IgD-negative memory B cell (primary cell): ENCODE results near the gene CAPZA2. TPM values are rescaled to one million over a fixed set of nuclear protein-coding genes. Genes with fewer than 3 reads are reported as not detected.
"Not testable (repeated sequence)": the region's sequence is repeated elsewhere in the genome, so short reads cannot be mapped to it uniquely, and the experiment has no call there.

Source experiments
- H3K27ac Mint-ChIP-seq, 3 donors: one replicate each; pipeline ENCODE4 v1.8.0; 2020 to 2022; ENCODE audit warnings: mild to moderate bottlenecking in 3 of 3, mixed read lengths in 3 of 3, moderate library complexity in 1 of 3
- H3K27me3 Mint-ChIP-seq: one replicate; pipeline ENCODE4 v1.8.0; 2021; ENCODE audit warnings: mixed read lengths
- H3K36me3 Mint-ChIP-seq: one replicate; pipeline ENCODE4 v1.8.0; 2020; ENCODE audit warnings: mild to moderate bottlenecking, mixed read lengths
- H3K4me1 Mint-ChIP-seq, 3 donors: one replicate each; pipeline ENCODE4 v1.8.0; 2020 to 2022; ENCODE audit warnings: mixed read lengths in 3 of 3, mild to moderate bottlenecking in 1 of 3
- H3K4me3 Mint-ChIP-seq, 4 donors: one replicate each; pipeline ENCODE4 v1.8.0; 2020 to 2022; ENCODE audit warnings: mild to moderate bottlenecking in 4 of 4, mixed read lengths in 4 of 4, moderate library complexity in 3 of 4
- H3K9me3 Mint-ChIP-seq, 3 donors: one replicate each; pipeline ENCODE4 v1.8.0; 2020 to 2021; ENCODE audit warnings: mixed read lengths in 3 of 3, mild to moderate bottlenecking in 1 of 3
- polyA plus RNA-seq: library from polyadenylated mRNA; unstranded; fragments of 300-500 nt; fragmentation: Illumina TruSeq; gene quantifications from one replicate; pipeline ENCODE4 v1.2.3, GENCODE V29; 2021

The CAPZA2 gene
- 172 TPM for polyA plus RNA-seq

DNA sequence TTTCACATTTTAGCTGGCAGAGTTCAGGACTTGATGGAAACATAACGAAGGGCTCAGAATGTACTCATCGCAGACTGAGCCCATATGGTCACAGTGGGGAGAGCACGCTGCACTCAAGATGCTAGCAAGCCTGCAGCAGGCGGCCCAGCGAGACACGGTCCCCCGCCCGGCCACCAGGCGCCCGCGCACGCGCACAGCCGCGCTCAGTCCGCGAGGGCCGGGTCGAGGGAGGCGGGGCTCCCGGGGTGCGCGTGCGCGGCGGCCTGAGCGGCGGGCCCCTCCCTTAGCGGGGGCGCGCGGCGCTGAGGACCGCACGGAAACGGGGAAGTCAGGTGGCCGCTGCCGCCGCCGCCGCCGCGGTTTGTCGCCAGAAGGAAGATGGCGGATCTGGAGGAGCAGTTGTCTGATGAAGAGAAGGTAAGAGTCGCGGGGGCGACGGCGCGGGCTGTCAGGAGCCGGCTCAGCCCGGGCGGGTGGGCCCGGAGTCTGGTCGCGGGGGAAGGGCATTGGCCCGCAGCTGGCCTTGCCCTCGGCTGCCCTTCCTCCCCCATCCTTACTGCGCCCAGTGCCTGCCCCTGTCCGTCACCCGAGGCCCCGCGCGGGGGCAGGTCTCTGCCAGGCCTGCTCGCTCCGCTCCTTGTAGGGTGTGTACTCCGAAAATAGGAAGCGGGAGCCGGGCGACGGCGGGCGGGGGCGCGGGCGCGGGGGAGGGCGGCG is at the start of gene CAPZA2:
TSS of gene CAPZA2 (plus strand) at position 354 of the 717 bp plus-strand sequence. CDS start at position 379, 25 bp downstream.
- Mint-ChIP-seq H3K27me3 (peaks cover 4% of the 10 kb centered on the region), H3K9me3 (no peaks in the 10 kb centered on the region), H3K36me3 (no peaks in the 10 kb centered on the region), H3K27ac (peak within 1 kb of the TSS; percentile 89 to 99 (median 90)), H3K4me3 (peak within 1 kb of the TSS; percentile 93 to 99 (median 94)), H3K4me1 (peaks cover 28 to 36% (median 32%) of the 10 kb centered on the region in 3 donors)

DNA sequence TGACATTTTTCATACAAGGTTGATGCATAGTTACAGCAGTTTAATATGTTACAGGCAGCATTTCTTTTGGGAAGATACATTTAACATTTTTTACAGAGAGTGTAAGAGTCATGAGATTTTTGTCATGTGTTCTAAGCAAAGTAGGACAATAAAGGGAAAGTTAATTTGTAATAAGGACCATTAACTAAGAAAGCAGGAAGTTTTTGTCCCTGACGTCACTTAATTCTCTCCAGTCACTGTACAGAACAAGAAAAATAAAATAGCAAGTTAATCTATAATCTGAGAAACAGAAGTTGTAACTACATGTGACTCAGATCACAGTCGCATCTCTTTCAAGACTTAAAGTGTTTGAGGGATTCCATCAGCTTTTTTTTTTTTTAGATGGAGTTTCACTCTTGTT is 49.5 kb upstream of the CAPZA2 start:
- no peaks in the 10 kb centered on the region for H3K9me3 Mint-ChIP-seq
- peaks cover 0 to 2% (median 1%) of the 10 kb centered on the region in 3 donors for H3K4me1 Mint-ChIP-seq
- no peak overlapping the region for H3K4me3 Mint-ChIP-seq
- H3K36me3 Mint-ChIP-seq = no peaks in the 10 kb centered on the region
- no peak overlapping the region for H3K27ac Mint-ChIP-seq
- H3K27me3 Mint-ChIP-seq = peaks cover 7% of the 10 kb centered on the region

DNA sequence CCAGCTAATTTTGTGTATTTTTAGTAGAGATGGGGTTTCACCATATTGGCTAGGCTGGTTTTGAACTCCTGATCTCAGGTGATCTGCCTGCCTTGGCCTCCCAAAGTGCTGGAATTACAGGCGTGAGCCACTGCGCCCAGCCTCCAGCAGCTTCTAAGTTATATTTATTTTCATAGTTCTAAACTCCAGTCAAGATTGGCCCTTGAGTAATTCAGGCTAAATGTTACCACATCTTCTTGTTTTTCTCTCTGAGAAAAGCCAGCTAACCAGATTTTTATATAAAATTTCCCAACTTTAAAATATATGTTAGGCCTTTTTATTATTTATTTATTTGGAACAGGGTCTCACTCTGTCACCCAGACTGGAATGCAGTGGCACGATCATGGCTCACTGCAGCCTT is 49.0 kb upstream of the CAPZA2 start:
- not testable (repeated sequence) for H3K9me3 Mint-ChIP-seq, H3K27me3 Mint-ChIP-seq, H3K27ac Mint-ChIP-seq, H3K4me3 Mint-ChIP-seq, H3K36me3 Mint-ChIP-seq, H3K4me1 Mint-ChIP-seq

DNA sequence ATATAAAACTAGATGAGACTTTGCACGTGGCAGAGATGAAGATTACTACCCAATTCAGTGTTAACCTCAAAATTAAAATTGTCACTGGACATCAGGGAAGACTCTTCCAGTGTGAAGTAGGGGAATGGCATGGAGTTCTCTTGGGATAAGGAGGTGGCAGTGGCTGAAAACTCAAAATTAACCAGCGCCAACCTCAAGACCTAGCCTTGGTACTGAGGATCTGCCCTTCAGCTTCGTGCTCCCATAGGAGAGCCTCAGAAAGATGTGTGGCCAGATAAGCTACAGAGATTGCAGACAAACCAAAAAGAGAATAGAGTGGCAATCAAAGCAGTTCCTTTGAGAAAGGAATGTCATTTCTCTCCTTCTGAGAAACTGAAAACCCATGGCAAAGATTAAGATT is 47.3 kb upstream of the CAPZA2 start:
- Mint-ChIP-seq H3K27ac (no peak overlapping the region), H3K27me3 (no peaks in the 10 kb centered on the region), H3K4me3 (no peak overlapping the region), H3K9me3 (no peaks in the 10 kb centered on the region), H3K36me3 (no peaks in the 10 kb centered on the region), H3K4me1 (peaks cover 0 to 2% (median 1%) of the 10 kb centered on the region in 3 donors)

DNA sequence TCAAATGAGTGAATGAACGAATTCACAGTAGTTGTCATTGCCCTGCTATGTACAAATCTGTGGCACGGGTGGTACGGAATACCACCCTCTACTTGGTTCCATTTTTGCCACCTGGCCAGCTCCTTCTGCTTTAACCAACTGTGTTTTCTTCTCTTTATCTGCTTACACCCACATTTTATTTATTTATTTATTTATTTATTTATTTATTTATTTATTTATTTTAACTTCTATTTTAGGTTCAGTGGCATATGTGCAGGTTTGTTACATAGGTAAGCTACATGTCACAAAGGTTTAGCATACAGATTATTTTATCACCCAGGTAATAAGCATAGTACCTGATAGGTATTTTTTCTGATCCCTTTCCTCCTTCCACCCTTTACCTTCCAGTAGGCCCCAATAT is 42.2 kb upstream of the CAPZA2 start:
- H3K4me1 Mint-ChIP-seq = peaks cover 0 to 8% (median 0%) of the 10 kb centered on the region in 3 donors
- H3K27ac Mint-ChIP-seq = no peak overlapping the region
- H3K36me3 Mint-ChIP-seq = no peaks in the 10 kb centered on the region
- peaks cover 2 to 5% (median 3%) of the 10 kb centered on the region in 3 donors for H3K9me3 Mint-ChIP-seq
- no peak overlapping the region for H3K4me3 Mint-ChIP-seq
- H3K27me3 Mint-ChIP-seq = peaks cover 2% of the 10 kb centered on the region

DNA sequence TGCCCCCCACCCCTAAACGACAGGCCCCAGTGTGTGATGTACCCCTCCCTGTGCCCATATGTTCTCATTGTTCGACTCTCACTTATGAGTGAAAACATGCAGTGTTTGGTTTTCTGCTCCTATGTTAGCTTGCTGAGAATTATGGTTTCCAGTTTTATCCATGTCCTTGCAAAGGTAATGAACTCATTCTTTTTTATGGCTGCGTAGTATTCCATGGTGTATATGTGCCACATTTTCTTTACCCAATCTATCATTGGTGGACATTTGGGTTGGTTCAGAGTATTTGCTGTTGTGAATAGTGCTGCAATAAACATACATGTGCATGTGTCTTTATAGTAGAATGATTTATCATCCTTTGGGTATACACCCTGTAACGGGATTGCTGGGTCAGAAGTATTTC is 40.7 kb upstream of the CAPZA2 start:
- H3K4me1 Mint-ChIP-seq, H3K27ac Mint-ChIP-seq, H3K9me3 Mint-ChIP-seq, H3K4me3 Mint-ChIP-seq, H3K36me3 Mint-ChIP-seq, H3K27me3 Mint-ChIP-seq: not testable (repeated sequence)

DNA sequence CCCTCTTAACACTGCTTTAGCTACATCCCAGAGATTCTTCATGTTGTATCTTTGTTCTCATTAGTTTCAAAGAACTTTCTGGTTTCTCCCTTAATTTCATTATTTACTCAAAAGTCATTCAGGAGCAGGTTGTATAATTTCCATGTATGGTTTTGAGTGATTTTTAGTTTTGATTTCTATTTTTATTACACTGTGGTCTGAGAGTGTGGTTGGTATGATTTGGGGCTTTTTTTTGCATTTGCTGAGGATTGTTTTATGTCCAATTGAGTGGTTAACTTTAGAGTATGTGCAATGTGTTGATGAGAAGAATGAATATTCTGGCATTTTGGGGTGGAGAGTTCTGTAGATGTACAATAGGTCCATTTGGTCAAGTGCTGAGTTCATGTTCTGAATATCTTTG is 37.9 kb upstream of the CAPZA2 start:
- Mint-ChIP-seq H3K9me3 (peaks cover 2 to 5% (median 3%) of the 10 kb centered on the region in 3 donors), H3K4me3 (no peak overlapping the region), H3K27ac (no peak overlapping the region), H3K27me3 (peaks cover 5% of the 10 kb centered on the region), H3K4me1 (peaks cover 0 to 11% (median 0%) of the 10 kb centered on the region in 3 donors), H3K36me3 (no peaks in the 10 kb centered on the region)

DNA sequence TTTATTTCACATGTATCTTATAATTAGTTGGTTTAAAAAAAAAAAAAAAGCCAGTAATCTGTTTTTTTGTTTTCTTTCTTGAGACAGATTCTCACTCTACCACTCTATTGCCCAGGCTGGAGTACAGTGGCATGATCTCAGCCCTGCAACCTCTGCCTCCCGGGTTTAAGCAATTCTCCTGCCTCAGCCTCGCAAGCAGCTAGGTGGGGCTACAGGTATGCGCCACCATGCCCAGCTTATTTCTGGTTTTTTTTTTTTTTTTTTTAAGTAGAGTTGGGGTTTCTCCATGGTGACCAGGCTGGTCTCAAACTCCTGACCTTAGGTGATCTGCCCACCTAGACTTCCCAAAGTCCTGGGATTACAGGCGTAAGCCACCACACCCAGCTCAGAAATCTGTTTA is 34.1 kb upstream of the CAPZA2 start:
- Mint-ChIP-seq H3K9me3 (peaks cover 0 to 5% (median 3%) of the 10 kb centered on the region in 3 donors), H3K4me3 (no peak overlapping the region), H3K27ac (no peak overlapping the region), H3K27me3 (peaks cover 7% of the 10 kb centered on the region), H3K4me1 (peaks cover 0 to 11% (median 0%) of the 10 kb centered on the region in 3 donors), H3K36me3 (no peaks in the 10 kb centered on the region)

DNA sequence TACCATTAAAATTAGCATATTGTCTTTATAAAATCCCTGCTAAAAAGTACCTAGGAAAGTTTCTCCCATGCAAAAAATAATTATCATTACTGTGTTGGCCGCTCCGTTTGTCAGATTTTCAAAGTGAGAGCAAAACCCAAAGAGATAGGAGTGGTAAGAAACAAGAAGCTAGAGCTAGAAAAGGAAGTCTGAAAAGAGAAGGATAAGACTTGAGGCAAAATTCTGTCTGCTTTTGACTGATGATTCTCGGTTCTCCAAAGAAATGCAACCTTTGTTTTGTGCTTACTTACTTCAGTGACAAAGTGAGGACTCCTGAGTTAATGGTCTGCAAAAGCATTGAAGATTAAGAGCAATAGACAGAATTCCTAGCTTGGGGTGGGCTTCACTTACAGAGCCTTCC is 33.3 kb upstream of the CAPZA2 start:
- no peaks in the 10 kb centered on the region for H3K36me3 Mint-ChIP-seq
- H3K4me1 Mint-ChIP-seq = peaks cover 0 to 11% (median 0%) of the 10 kb centered on the region in 3 donors
- peaks cover 9% of the 10 kb centered on the region for H3K27me3 Mint-ChIP-seq
- H3K27ac Mint-ChIP-seq = no peak overlapping the region
- H3K9me3 Mint-ChIP-seq = peaks cover 1 to 5% (median 2%) of the 10 kb centered on the region in 3 donors
- H3K4me3 Mint-ChIP-seq = no peak overlapping the region

DNA sequence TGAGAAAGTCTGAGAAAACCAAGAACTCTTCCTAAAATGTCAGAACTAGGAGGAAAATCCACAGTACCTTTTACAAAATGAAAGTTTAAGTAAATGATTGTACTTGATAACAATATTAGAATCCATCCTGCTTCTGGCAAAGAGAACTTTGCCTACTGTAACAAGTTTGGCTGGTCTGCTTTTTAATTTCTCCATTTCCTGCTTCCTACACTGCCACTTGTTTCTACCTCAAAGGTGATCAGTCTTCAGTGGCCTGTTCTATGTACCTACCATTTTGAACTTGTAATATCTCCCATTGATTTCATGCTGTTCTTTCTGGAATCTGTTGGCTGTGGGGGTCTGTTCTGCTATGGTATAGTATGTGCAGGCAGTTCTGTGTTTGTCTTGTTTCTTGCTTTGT is 32.9 kb upstream of the CAPZA2 start:
- Mint-ChIP-seq H3K27ac (no peak overlapping the region), H3K4me3 (no peak overlapping the region), H3K36me3 (no peaks in the 10 kb centered on the region), H3K4me1 (peaks cover 0 to 9% (median 0%) of the 10 kb centered on the region in 3 donors), H3K9me3 (peaks cover 0 to 4% (median 1%) of the 10 kb centered on the region in 3 donors), H3K27me3 (peaks cover 7% of the 10 kb centered on the region)

DNA sequence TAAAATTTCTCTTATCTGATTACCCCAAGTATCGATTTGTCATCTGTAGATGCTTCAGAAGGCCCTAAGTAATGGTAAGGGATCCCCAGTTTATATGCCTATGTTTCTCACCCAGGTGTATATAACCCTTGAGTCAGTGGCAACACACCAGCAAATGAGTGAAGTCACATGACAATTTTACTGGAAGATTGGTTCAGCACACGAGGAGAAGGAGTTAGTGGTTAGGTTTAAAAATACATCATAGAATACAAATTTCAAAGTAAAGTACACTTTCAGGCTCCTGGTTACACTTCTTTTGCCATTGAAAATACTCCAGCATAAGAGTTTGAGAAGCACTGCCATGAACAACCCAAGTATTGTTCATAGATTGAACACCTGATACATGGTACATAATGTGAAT is 29.7 kb upstream of the CAPZA2 start:
- H3K36me3 Mint-ChIP-seq = no peaks in the 10 kb centered on the region
- H3K4me3 Mint-ChIP-seq = no peak overlapping the region
- peaks cover 8% of the 10 kb centered on the region for H3K27me3 Mint-ChIP-seq
- peaks cover 0 to 4% (median 0%) of the 10 kb centered on the region in 3 donors for H3K4me1 Mint-ChIP-seq
- peaks cover 0 to 1% (median 0%) of the 10 kb centered on the region in 3 donors for H3K9me3 Mint-ChIP-seq
- H3K27ac Mint-ChIP-seq = no peak overlapping the region

DNA sequence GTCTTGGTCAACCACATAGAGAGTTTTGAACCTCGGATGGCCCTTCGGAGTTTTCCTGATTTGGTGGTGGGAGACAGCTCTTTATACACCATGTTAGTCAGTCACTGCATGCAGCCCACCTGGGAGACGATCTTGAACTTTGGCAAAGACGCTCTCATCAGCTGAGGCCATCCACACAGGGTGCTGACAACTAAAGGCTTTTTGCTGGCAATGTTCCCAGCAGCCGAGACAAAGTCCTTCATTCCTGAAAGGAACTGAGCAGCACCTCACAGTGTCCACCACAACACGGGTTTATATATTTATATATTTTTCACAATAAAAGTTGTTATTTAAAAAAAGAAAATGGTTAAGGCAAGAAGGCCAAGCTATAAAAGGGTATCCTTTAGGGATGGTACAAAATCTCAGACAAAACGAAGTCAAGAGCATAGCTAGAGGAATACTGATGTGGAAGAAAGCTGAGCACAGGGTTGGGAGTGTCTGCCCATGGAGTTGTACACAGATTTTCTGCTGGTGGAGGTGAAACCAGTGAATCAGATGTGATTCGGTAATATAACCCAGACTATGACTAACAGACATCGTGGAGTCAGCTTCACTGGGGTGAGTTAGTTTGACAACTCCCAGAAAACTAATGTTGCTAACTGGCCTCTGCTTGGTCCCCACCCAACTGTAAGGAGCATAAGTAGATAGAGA is 27.4 kb upstream of the CAPZA2 start:
- Mint-ChIP-seq H3K9me3 (peaks cover 0 to 1% (median 0%) of the 10 kb centered on the region in 3 donors), H3K4me3 (no peak overlapping the region), H3K27me3 (peaks cover 8% of the 10 kb centered on the region), H3K36me3 (no peaks in the 10 kb centered on the region), H3K27ac (no peak overlapping the region), H3K4me1 (peaks cover 0 to 4% (median 0%) of the 10 kb centered on the region in 3 donors)

DNA sequence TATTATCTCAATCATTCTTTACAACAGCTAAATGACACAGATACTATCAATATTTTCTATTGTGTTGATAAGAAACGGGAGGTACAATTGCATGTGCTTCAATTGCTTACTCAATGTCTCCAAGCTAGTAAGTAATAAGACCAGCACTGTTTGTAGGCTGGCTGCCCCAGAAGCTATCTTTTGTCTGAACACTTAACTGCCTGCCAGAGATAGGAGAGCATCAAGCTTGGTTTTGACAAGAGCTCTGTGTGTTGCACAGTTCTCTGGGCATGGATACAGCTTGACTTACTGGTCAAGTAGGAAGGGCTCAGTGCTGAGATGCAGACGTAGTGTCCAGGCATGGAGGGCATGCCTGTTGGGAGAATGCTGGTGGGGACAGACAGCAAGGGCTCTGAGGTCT is 26.3 kb upstream of the CAPZA2 start:
- peaks cover 0 to 5% (median 0%) of the 10 kb centered on the region in 3 donors for H3K4me1 Mint-ChIP-seq
- peaks cover 0 to 1% (median 0%) of the 10 kb centered on the region in 3 donors for H3K9me3 Mint-ChIP-seq
- peaks cover 8% of the 10 kb centered on the region for H3K27me3 Mint-ChIP-seq
- H3K27ac Mint-ChIP-seq = peak overlapping the region in 1 of 3 donors; percentile 9
- no peaks in the 10 kb centered on the region for H3K36me3 Mint-ChIP-seq
- H3K4me3 Mint-ChIP-seq = no peak overlapping the region

DNA sequence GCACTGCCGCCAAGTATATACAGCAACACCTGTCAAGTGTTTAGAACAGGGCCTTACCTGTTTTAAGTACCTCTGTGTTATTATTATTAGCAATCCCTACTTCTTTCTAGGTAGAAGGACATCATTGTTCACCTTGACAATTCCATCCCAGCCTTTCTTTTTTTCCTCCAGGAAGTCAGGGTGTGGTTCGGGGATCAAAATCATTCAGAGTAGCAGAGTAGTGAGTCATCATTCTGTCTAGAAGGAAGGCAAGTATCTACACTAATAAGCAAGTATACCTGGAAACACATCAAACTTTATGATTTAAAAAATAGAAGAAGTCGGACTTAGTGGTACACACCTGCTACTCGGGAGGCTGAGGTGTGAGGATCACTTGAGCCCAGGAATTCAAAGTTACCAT is 25.5 kb upstream of the CAPZA2 start:
- Mint-ChIP-seq H3K9me3 (peaks cover 0 to 1% (median 0%) of the 10 kb centered on the region in 3 donors), H3K4me1 (peaks cover 4 to 11% (median 4%) of the 10 kb centered on the region in 3 donors), H3K27ac (no peak overlapping the region), H3K36me3 (no peaks in the 10 kb centered on the region), H3K27me3 (peaks cover 8% of the 10 kb centered on the region), H3K4me3 (no peak overlapping the region)

DNA sequence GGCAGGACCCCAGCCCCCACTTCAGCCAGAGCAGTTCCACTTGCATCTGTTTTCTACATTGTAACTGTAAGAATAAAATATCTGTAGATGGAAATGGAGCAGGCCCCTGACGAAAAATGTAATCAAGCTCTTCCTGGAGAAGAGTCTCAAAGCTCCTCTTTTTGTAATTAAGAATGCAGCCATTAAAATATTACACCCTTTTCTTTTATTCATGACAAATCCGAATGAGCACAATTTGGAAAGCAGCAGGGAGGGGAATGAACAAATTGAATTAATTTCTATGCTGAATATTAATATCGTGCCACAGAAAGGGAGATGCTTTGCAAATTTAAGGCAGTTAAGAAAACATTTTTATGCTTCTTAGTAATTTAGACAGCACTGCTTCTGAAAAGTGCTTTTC is 24.8 kb upstream of the CAPZA2 start:
- H3K4me3 Mint-ChIP-seq = no peak overlapping the region
- H3K9me3 Mint-ChIP-seq = peaks cover 0 to 1% (median 0%) of the 10 kb centered on the region in 3 donors
- no peak overlapping the region for H3K27ac Mint-ChIP-seq
- peaks cover 10 to 17% (median 10%) of the 10 kb centered on the region in 3 donors for H3K4me1 Mint-ChIP-seq
- H3K27me3 Mint-ChIP-seq = peaks cover 8% of the 10 kb centered on the region
- H3K36me3 Mint-ChIP-seq = no peaks in the 10 kb centered on the region
